DMS53 treated with DMSO at 0.1 percent for 48 hours (cell line): ENCODE data around the gene CSTF1.
"Not testable (repeated sequence)": the region's sequence is repeated elsewhere in the genome, so short reads cannot be mapped to it uniquely, and the experiment has no call there.

ENCODE experiments used
- DNase-seq: peaks from one replicate; lab custom pipeline; 2025; ENCODE audit not compliant: unreplicated experiment; lab: John Stamatoyannopoulos, UW

Gene CSTF1

GRCh38 chr20:56403465-56403864 lies 11.0 kb downstream of the CSTF1 start:
- DNase-seq, result no peak

GRCh38 chr20:56405356-56405755 lies 12.9 kb downstream of the CSTF1 start:
- not testable (repeated sequence) for DNase-seq

GRCh38 chr20:56406910-56407309 lies 14.5 kb downstream of the CSTF1 start:
- no peak for DNase-seq

- DNase-seq, result no peak
Measured at GRCh38 chr20:56409521-56409920, 17.1 kb downstream of the CSTF1 start.

- DNase-seq, result no peak
Measured at GRCh38 chr20:56409956-56410355, 17.5 kb downstream of the CSTF1 start.

- not testable (repeated sequence) for DNase-seq
Measured at GRCh38 chr20:56411287-56411686, 18.8 kb downstream of the CSTF1 start.

- DNase-seq, result no peak
Measured at GRCh38 chr20:56411759-56412472, 19.5 kb downstream of the CSTF1 start, which contains the start of gene CASS4. CASS4 (plus strand) TSS chr20:56412260; CDS start chr20:56412459, 199 bp downstream.

- no peak for DNase-seq
Measured at GRCh38 chr20:56412473-56412790, 20.0 kb downstream of the CSTF1 start.

- DNase-seq, result no peak
Measured at GRCh38 chr20:56412949-56413348, 20.5 kb downstream of the CSTF1 start.

- no peak for DNase-seq
Measured at GRCh38 chr20:56414842-56415765, 22.7 kb downstream of the CSTF1 start.

- DNase-seq, result no peak
Measured at GRCh38 chr20:56417402-56417801, 25.0 kb downstream of the CSTF1 start.

- DNase-seq, result no peak
Measured at GRCh38 chr20:56417911-56418310, 25.5 kb downstream of the CSTF1 start.

- DNase-seq, result no peak
Measured at GRCh38 chr20:56418385-56418861, 26.0 kb downstream of the CSTF1 start.

- DNase-seq, result no peak
Measured at GRCh38 chr20:56420028-56420427, 27.6 kb downstream of the CSTF1 start.

GRCh38 chr20:56420940-56421688 lies 28.7 kb downstream of the CSTF1 start:
- no peak for DNase-seq

GRCh38 chr20:56422076-56422823 lies 29.8 kb downstream of the CSTF1 start:
- no peak for DNase-seq

- DNase-seq, result no peak
Measured at GRCh38 chr20:56422824-56423189, 30.4 kb downstream of the CSTF1 start.

GRCh38 chr20:56423211-56423610 lies 30.8 kb downstream of the CSTF1 start:
- DNase-seq, result no peak

- no peak for DNase-seq
Measured at GRCh38 chr20:56423886-56424285, 31.4 kb downstream of the CSTF1 start.

GRCh38 chr20:56424931-56425330 lies 32.5 kb downstream of the CSTF1 start:
- no peak for DNase-seq

- DNase-seq, result no peak
Measured at GRCh38 chr20:56426026-56426425, 33.6 kb downstream of the CSTF1 start.
